GM23338 (cell line): ENCODE measurements around the gene AACS. TPM values are rescaled to one million over a fixed set of nuclear protein-coding genes. Genes with fewer than 3 reads are reported as not detected.

ENCODE experiments used
- ATAC-seq: fragments of 200-7000 bp; cut with Tn5 transposase; 3 replicates; pipeline ENCODE4 v1.9.1; 2020
- DNase-seq: peaks from one replicate; pipeline ENCODE4 v3.0.0-alpha.2; 2015; ENCODE audit warnings: low spot score
- H2AFZ ChIP-seq: fragments of 200-600 bp; sonication (generic); 2 replicates; pipeline ENCODE4 v1.8.0; 2016; ENCODE audit warnings: antibody characterized with exemption, mild to moderate bottlenecking, moderate library complexity
- H3F3A ChIP-seq: fragments of 200-600 bp; sonication (generic); replicated peaks from 2 replicates; pipeline ENCODE4 v1.8.0; 2017; ENCODE audit warnings: antibody characterized with exemption, mixed run types, low read depth
- H3K27ac ChIP-seq: fragments of 200-600 bp; sonication (generic); 2 replicates; pipeline ENCODE4 v1.6.1; 2016; ENCODE audit warnings: low read depth
- H3K27me3 ChIP-seq: fragments of 200-600 bp; sonication (generic); 2 replicates; pipeline ENCODE4 v1.8.0; 2016; ENCODE audit warnings: mild to moderate bottlenecking, mixed run types, moderate library complexity; ENCODE audit not compliant: insufficient read depth
- H3K36me3 ChIP-seq: fragments of 200-600 bp; sonication (generic); 2 replicates; pipeline ENCODE4 v1.8.0; 2016; ENCODE audit warnings: mild to moderate bottlenecking; ENCODE audit not compliant: insufficient read depth
- H3K4me1 ChIP-seq: fragments of 200-600 bp; sonication (generic); 2 replicates; pipeline ENCODE4 v1.8.0; 2016; ENCODE audit warnings: mild to moderate bottlenecking, moderate library complexity; ENCODE audit not compliant: insufficient read depth
- H3K4me2 ChIP-seq: fragments of 200-600 bp; sonication (generic); 2 replicates; pipeline ENCODE4 v1.7.1; 2017; ENCODE audit warnings: mixed run types
- H3K4me3 ChIP-seq: fragments of 200-600 bp; sonication (generic); 2 replicates; pipeline ENCODE4 v1.6.1; 2016; ENCODE audit warnings: mixed run types
- H3K79me2 ChIP-seq: fragments of 200-600 bp; sonication (generic); replicated peaks from 2 replicates; pipeline ENCODE4 v1.8.0; 2017; ENCODE audit warnings: mild to moderate bottlenecking; ENCODE audit not compliant: insufficient read depth
- H3K9me2 ChIP-seq: fragments of 200-600 bp; sonication (generic); 2 replicates; pipeline ENCODE4 v1.8.0; 2017; ENCODE audit not compliant: insufficient read depth
- H4K20me1 ChIP-seq: fragments of 200-600 bp; sonication (generic); replicated peaks from 2 replicates; pipeline ENCODE4 v1.8.0; 2017; ENCODE audit warnings: mild to moderate bottlenecking; ENCODE audit not compliant: insufficient read depth
- H3K27ac Mint-ChIP-seq: 2 replicates; pipeline ENCODE4 v1.8.0; 2020; ENCODE audit warnings: inconsistent platforms, mild to moderate bottlenecking, moderate library complexity, mixed read lengths
- H3K27me3 Mint-ChIP-seq: 3 replicates; pipeline ENCODE4 v1.8.0; 2022; ENCODE audit warnings: low read depth, mild to moderate bottlenecking, moderate library complexity, mixed read lengths, inconsistent platforms; ENCODE audit not compliant: insufficient read depth, poor library complexity
- H3K36me3 Mint-ChIP-seq: 3 replicates; pipeline ENCODE4 v1.8.0; 2021; ENCODE audit warnings: low read depth, mild to moderate bottlenecking, inconsistent platforms, moderate library complexity, mixed read lengths
- H3K4me1 Mint-ChIP-seq: 3 replicates; pipeline ENCODE4 v1.8.0; 2020; ENCODE audit warnings: mild to moderate bottlenecking, inconsistent platforms, mixed read lengths
- H3K4me3 Mint-ChIP-seq: 3 replicates; pipeline ENCODE4 v1.8.0; 2021; ENCODE audit warnings: moderate library complexity, mild to moderate bottlenecking, inconsistent platforms, mixed read lengths
- H3K9me3 Mint-ChIP-seq: 3 replicates; pipeline ENCODE4 v1.8.0; 2020; ENCODE audit warnings: moderate library complexity, mild to moderate bottlenecking, inconsistent platforms, mixed read lengths
- CREB1 ChIP-seq: fragments of 250-450 bp; sonication (Bioruptor Pico); IDR thresholded peaks from 2 replicates; pipeline ENCODE4 v1.5.0; 2020; ENCODE audit warnings: low read depth, mild to moderate bottlenecking, moderate library complexity
- CTCF ChIP-seq, 2 experiments: fragments of 200-600 bp in 1 of 2; sonication (generic) in 1 of 2; conservative IDR thresholded peaks; 2 replicates each; pipeline versions ENCODE4 v1.5.1 to v1.6.1; 2016 to 2017; ENCODE audit warnings: antibody characterized with exemption in 2 of 2, low read depth in 2 of 2, mild to moderate bottlenecking in 2 of 2, moderate library complexity in 1 of 2
- EZH2phosphoT487 ChIP-seq: fragments of 200-600 bp; sonication (generic); IDR thresholded peaks from one replicate; pipeline ENCODE4 v1.8.1; 2018; ENCODE audit warnings: antibody characterized with exemption; ENCODE audit not compliant: unreplicated experiment
- JUNB ChIP-seq: IDR thresholded peaks from one replicate; pipeline ENCODE4 v1.6.1; 2016; ENCODE audit warnings: antibody characterized with exemption; ENCODE audit not compliant: unreplicated experiment
- NANOG ChIP-seq: IDR thresholded peaks from 2 replicates; pipeline ENCODE4 v1.6.1; 2016; ENCODE audit warnings: antibody characterized with exemption, borderline replicate concordance
- POLR2AphosphoS5 ChIP-seq: IDR thresholded peaks from 2 replicates; pipeline ENCODE4 v1.6.1; 2016; ENCODE audit warnings: antibody characterized with exemption, low read depth
- REST ChIP-seq: IDR thresholded peaks from one replicate; pipeline ENCODE4 v1.6.1; 2018; ENCODE audit warnings: antibody characterized with exemption; ENCODE audit not compliant: unreplicated experiment
- STAT1 ChIP-seq: IDR thresholded peaks from one replicate; pipeline ENCODE4 v1.6.1; 2016; ENCODE audit warnings: antibody characterized with exemption; ENCODE audit not compliant: unreplicated experiment
- ZNF114 ChIP-seq: fragments of 250-450 bp; sonication (Bioruptor Pico); IDR thresholded peaks from 2 replicates; pipeline ENCODE4 v1.5.0; 2020; ENCODE audit warnings: mild to moderate bottlenecking, moderate library complexity
- ZNF331 ChIP-seq: fragments of 250-450 bp; sonication (Bioruptor Pico); IDR thresholded peaks from 2 replicates; pipeline ENCODE4 v1.5.0; 2020; ENCODE audit warnings: low read depth, mild to moderate bottlenecking, moderate library complexity
- polyA plus RNA-seq: library from polyadenylated mRNA; unstranded; fragments of >200 nt; fragmentation: Nextera tagmentation; extraction: Ambion mirVana; gene quantifications from 2 replicates; pipeline ENCODE4 v1.2.1, GENCODE V29; 2016
- total RNA-seq: library from RNA; depleted of rRNA; stranded (reverse); fragments of >200 nt; shearing (Covaris generic); gene quantifications from 2 replicates; pipeline ENCODE4 v1.2.3, GENCODE V29; 2014
- TF ChIP-seq, protein P1 (sequence below): IDR thresholded peaks from 2 replicates; pipeline ENCODE4 v1.6.1; 2016; ENCODE audit warnings: antibody characterized with exemption

Gene AACS
- total and polyA plus RNA-seq, 2 experiments from 2014 or later = 31.1 to 64.4 TPM

DNA sequence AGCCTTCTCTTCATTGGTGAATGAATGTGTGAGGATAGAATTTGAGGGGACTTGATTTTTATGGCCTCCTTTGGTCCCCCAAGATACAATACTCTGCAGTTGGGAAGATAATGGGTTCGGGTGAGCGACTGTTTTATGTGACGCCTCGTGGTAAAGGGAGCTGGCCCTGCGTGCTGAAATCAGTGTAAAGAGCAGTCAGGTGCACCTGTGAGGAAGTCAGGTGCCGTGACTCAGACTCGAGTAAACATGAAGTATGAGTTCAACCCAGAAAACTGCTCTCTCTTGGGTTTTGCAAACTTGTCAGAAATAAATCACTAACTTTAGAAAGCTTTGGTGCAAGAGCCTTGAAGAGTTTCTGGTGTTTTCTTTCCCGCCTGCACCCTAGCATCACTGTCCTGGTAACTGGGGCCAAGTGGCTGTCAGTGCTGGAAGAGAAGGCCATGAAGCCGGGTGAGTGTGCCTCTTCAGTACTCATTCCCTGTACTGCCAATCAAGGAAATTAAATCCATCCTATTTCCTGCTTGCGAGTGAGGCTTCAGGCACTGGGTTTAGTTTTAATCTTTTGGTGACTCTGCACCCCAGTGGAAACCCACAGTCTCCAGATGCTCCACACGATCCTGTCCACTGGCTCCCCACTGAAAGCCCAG lies 59.2 kb downstream of the AACS start (continued):
- no peak for TF ChIP-seq JUNB
- TF ChIP-seq ZNF114 (CRISPR knock-in tag) = no peak
- no peak for TF ChIP-seq CREB1 (CRISPR knock-in tag)
- TF ChIP-seq NANOG = no peak
- TF ChIP-seq POLR2AphosphoS5 = no peak
- TF ChIP-seq, protein P1, sequence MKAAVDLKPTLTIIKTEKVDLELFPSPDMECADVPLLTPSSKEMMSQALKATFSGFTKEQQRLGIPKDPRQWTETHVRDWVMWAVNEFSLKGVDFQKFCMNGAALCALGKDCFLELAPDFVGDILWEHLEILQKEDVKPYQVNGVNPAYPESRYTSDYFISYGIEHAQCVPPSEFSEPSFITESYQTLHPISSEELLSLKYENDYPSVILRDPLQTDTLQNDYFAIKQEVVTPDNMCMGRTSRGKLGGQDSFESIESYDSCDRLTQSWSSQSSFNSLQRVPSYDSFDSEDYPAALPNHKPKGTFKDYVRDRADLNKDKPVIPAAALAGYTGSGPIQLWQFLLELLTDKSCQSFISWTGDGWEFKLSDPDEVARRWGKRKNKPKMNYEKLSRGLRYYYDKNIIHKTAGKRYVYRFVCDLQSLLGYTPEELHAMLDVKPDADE = no peak
- TF ChIP-seq ZNF331 = no peak
- TF ChIP-seq EZH2phosphoT487 = no peak
- TF ChIP-seq REST = no peak

- H3K9me3 Mint-ChIP-seq = no peaks in the 10 kb centered on the region; the same call in 2 of the 3 replicates
- no peak for ATAC-seq
- no peaks in the 10 kb centered on the region for H3K79me2 ChIP-seq
- no peak for DNase-seq
- H3K27me3 Mint-ChIP-seq = peaks cover 9% of the 10 kb centered on the region
- no peaks in the 10 kb centered on the region for H3K27me3 ChIP-seq
- peaks cover 20% of the 10 kb centered on the region; the same call in 2 of the 3 replicates for H3K36me3 Mint-ChIP-seq
- 0 out of 2 replicates have a peak, but pooled peaks cover 3% of the 10 kb centered on the region for H4K20me1 ChIP-seq
- no peak overlapping the region for H2AFZ ChIP-seq
- no peak overlapping the region for H3K4me3 ChIP-seq
- peaks cover 11% of the 10 kb centered on the region; the same call in 2 of the 3 replicates for H3K4me1 Mint-ChIP-seq
- no peaks in the 10 kb centered on the region for H3K4me1 ChIP-seq
- no peak overlapping the region for H3K4me3 Mint-ChIP-seq
- no peak overlapping the region for H3K27ac Mint-ChIP-seq
- H3F3A ChIP-seq = no peaks in the 10 kb centered on the region
- no peaks in the 10 kb centered on the region for H3K9me2 ChIP-seq
- H3K27ac ChIP-seq = no peak overlapping the region
- TF ChIP-seq ZNF331 (no peak), STAT1 (no peak), ZNF114 (CRISPR knock-in tag) (no peak), REST (no peak), JUNB (no peak), EZH2phosphoT487 (no peak), CTCF (conservative IDR thresholded peaks at IDR 0.05; ENCODE audit: low read depth in 2 of 2) (no peak), CREB1 (CRISPR knock-in tag) (no peak), NANOG (no peak), POLR2AphosphoS5 (no peak)
- TF ChIP-seq, protein P1 = no peak
- no peak overlapping the region for H3K4me2 ChIP-seq
- H3K36me3 ChIP-seq = peaks cover 5% of the 10 kb centered on the region
Observed at GRCh38 chr12:125125271-125125670, 60.0 kb downstream of the AACS start.
